Measurements from ENCODE around the gene EPHX1.
"Not testable (repeated sequence)": the region's sequence is repeated elsewhere in the genome, so short reads cannot be mapped to it uniquely, and the experiment has no call there.

EPHX1 gene

GRCh38 chr1:225809842-225810578, at the start of gene EPHX1:
Gene EPHX1 (plus strand): TSS chr1:225810124. CDS start chr1:225828730, 18,606 bp downstream.
- H3K27ac ChIP-seq (ENCODE audit: low read length): no peak within 1 kb of the TSS
- peak; percentile 74 for DNase-seq (ENCODE audit: low read depth, low spot score)
- H3K36me3 ChIP-seq (ENCODE audit: control insufficient read depth, insufficient read depth, low read length): no peaks in the 10 kb centered on the region
- no CpG with 5 or more reads among the region's 80 CpGs for WGBS (ENCODE audit: insufficient coverage, insufficient read length)
- H3K4me1 ChIP-seq (ENCODE audit: control insufficient read depth, insufficient read depth, low read length): peaks cover 2% of the 10 kb centered on the region; the same call in 1 of the 2 replicates
- no peaks in the 10 kb centered on the region for H3K27me3 ChIP-seq (ENCODE audit: control insufficient read depth, insufficient read depth, low read length)
- peak within 1 kb of the TSS; percentile 57; the same call in 1 of the 2 replicates for H3K4me3 ChIP-seq (ENCODE audit: low read length)
- no peaks in the 10 kb centered on the region for H3K9me3 ChIP-seq (ENCODE audit: control insufficient read depth, insufficient read depth, low read length)

GRCh38 chr1:225760531-225760930, 49.4 kb upstream of the EPHX1 start:
- Histone ChIP-seq H3K27ac (ENCODE audit: low read length) (no peak overlapping the region), H3K4me1 (ENCODE audit: control insufficient read depth, insufficient read depth, low read length) (no peaks in the 10 kb centered on the region; the same call in 1 of the 2 replicates), H3K4me3 (ENCODE audit: low read length) (no peak overlapping the region), H3K36me3 (ENCODE audit: control insufficient read depth, insufficient read depth, low read length) (no peaks in the 10 kb centered on the region), H3K27me3 (ENCODE audit: control insufficient read depth, insufficient read depth, low read length) (no peaks in the 10 kb centered on the region), H3K9me3 (ENCODE audit: control insufficient read depth, insufficient read depth, low read length) (no peaks in the 10 kb centered on the region)
- DNase-seq (ENCODE audit: low read depth, low spot score): no peak
- WGBS (ENCODE audit: insufficient coverage, insufficient read length): no CpG with 5 or more reads among the region's 6 CpGs

GRCh38 chr1:225761395-225761794, 48.5 kb upstream of the EPHX1 start:
- H3K4me1 ChIP-seq (ENCODE audit: control insufficient read depth, insufficient read depth, low read length); H3K4me3 ChIP-seq (ENCODE audit: low read length); H3K36me3 ChIP-seq (ENCODE audit: control insufficient read depth, insufficient read depth, low read length); H3K9me3 ChIP-seq (ENCODE audit: control insufficient read depth, insufficient read depth, low read length); H3K27ac ChIP-seq (ENCODE audit: low read length); DNase-seq (ENCODE audit: low read depth, low spot score); H3K27me3 ChIP-seq (ENCODE audit: control insufficient read depth, insufficient read depth, low read length): not testable (repeated sequence)
- whole genome bisulfite sequencing (ENCODE audit: insufficient coverage, insufficient read length): no CpG with 5 or more reads among the region's 6 CpGs

GRCh38 chr1:225762002-225762441, 47.9 kb upstream of the EPHX1 start:
- H3K36me3 ChIP-seq (ENCODE audit: control insufficient read depth, insufficient read depth, low read length): no peaks in the 10 kb centered on the region
- H3K27me3 ChIP-seq (ENCODE audit: control insufficient read depth, insufficient read depth, low read length): no peaks in the 10 kb centered on the region
- H3K4me1 ChIP-seq (ENCODE audit: control insufficient read depth, insufficient read depth, low read length): no peaks in the 10 kb centered on the region
- no peaks in the 10 kb centered on the region for H3K9me3 ChIP-seq (ENCODE audit: control insufficient read depth, insufficient read depth, low read length)
- no peak for DNase-seq (ENCODE audit: low read depth, low spot score)
- no peak overlapping the region for H3K4me3 ChIP-seq (ENCODE audit: low read length)
- no CpG with 5 or more reads among the region's 5 CpGs for WGBS (ENCODE audit: insufficient coverage, insufficient read length)
- H3K27ac ChIP-seq (ENCODE audit: low read length): no peak overlapping the region

GRCh38 chr1:225762444-225762843, 47.5 kb upstream of the EPHX1 start:
- Histone ChIP-seq H3K9me3 (ENCODE audit: control insufficient read depth, insufficient read depth, low read length) (no peaks in the 10 kb centered on the region), H3K27me3 (ENCODE audit: control insufficient read depth, insufficient read depth, low read length) (no peaks in the 10 kb centered on the region), H3K4me1 (ENCODE audit: control insufficient read depth, insufficient read depth, low read length) (no peaks in the 10 kb centered on the region; the same call in 1 of the 2 replicates), H3K4me3 (ENCODE audit: low read length) (no peak overlapping the region), H3K36me3 (ENCODE audit: control insufficient read depth, insufficient read depth, low read length) (no peaks in the 10 kb centered on the region), H3K27ac (ENCODE audit: low read length) (no peak overlapping the region)
- no CpG with 5 or more reads among the region's 5 CpGs for WGBS (ENCODE audit: insufficient coverage, insufficient read length)
- DNase-seq (ENCODE audit: low read depth, low spot score): no peak

GRCh38 chr1:225763716-225764548, 46.0 kb upstream of the EPHX1 start:
- peaks cover 2% of the 10 kb centered on the region for H3K4me1 ChIP-seq (ENCODE audit: control insufficient read depth, insufficient read depth, low read length)
- no peak overlapping the region for H3K4me3 ChIP-seq (ENCODE audit: low read length)
- H3K27me3 ChIP-seq (ENCODE audit: control insufficient read depth, insufficient read depth, low read length): no peaks in the 10 kb centered on the region
- WGBS (ENCODE audit: insufficient coverage, insufficient read length): no CpG with 5 or more reads among the region's 9 CpGs
- H3K36me3 ChIP-seq (ENCODE audit: control insufficient read depth, insufficient read depth, low read length): no peaks in the 10 kb centered on the region
- H3K27ac ChIP-seq (ENCODE audit: low read length): no peak overlapping the region
- DNase-seq (ENCODE audit: low read depth, low spot score): no peak
- H3K9me3 ChIP-seq (ENCODE audit: control insufficient read depth, insufficient read depth, low read length): no peaks in the 10 kb centered on the region

GRCh38 chr1:225765982-225766674, 43.8 kb upstream of the EPHX1 start:
- no peaks in the 10 kb centered on the region for H3K27me3 ChIP-seq (ENCODE audit: control insufficient read depth, insufficient read depth, low read length)
- WGBS (ENCODE audit: insufficient coverage, insufficient read length): no CpG with 5 or more reads among the region's 6 CpGs
- no peak overlapping the region for H3K27ac ChIP-seq (ENCODE audit: low read length)
- DNase-seq (ENCODE audit: low read depth, low spot score): no peak
- no peaks in the 10 kb centered on the region for H3K9me3 ChIP-seq (ENCODE audit: control insufficient read depth, insufficient read depth, low read length)
- no peak overlapping the region for H3K4me3 ChIP-seq (ENCODE audit: low read length)
- H3K4me1 ChIP-seq (ENCODE audit: control insufficient read depth, insufficient read depth, low read length): peaks cover 2% of the 10 kb centered on the region
- H3K36me3 ChIP-seq (ENCODE audit: control insufficient read depth, insufficient read depth, low read length): no peaks in the 10 kb centered on the region

- Histone ChIP-seq H3K4me3 (ENCODE audit: low read length) (no peak overlapping the region), H3K4me1 (ENCODE audit: control insufficient read depth, insufficient read depth, low read length) (peaks cover 2% of the 10 kb centered on the region), H3K9me3 (ENCODE audit: control insufficient read depth, insufficient read depth, low read length) (no peaks in the 10 kb centered on the region), H3K27me3 (ENCODE audit: control insufficient read depth, insufficient read depth, low read length) (no peaks in the 10 kb centered on the region), H3K36me3 (ENCODE audit: control insufficient read depth, insufficient read depth, low read length) (no peaks in the 10 kb centered on the region), H3K27ac (ENCODE audit: low read length) (no peak overlapping the region)
- WGBS (ENCODE audit: insufficient coverage, insufficient read length): no CpG with 5 or more reads among the region's 8 CpGs
- DNase-seq (ENCODE audit: low read depth, low spot score): no peak
Measured at GRCh38 chr1:225766967-225767633, 42.8 kb upstream of the EPHX1 start.

GRCh38 chr1:225767634-225768540, 42.0 kb upstream of the EPHX1 start:
- WGBS (ENCODE audit: insufficient coverage, insufficient read length): no CpG with 5 or more reads among the region's 17 CpGs
- peaks cover 2% of the 10 kb centered on the region for H3K4me1 ChIP-seq (ENCODE audit: control insufficient read depth, insufficient read depth, low read length)

More at GRCh38 chr1:225767634-225768540, 42.0 kb upstream of the EPHX1 start:
- H3K9me3 ChIP-seq (ENCODE audit: control insufficient read depth, insufficient read depth, low read length): no peaks in the 10 kb centered on the region
- H3K4me3 ChIP-seq (ENCODE audit: low read length): no peak overlapping the region
- H3K36me3 ChIP-seq (ENCODE audit: control insufficient read depth, insufficient read depth, low read length): no peaks in the 10 kb centered on the region
- H3K27ac ChIP-seq (ENCODE audit: low read length): no peak overlapping the region
- no peak for DNase-seq (ENCODE audit: low read depth, low spot score)
- no peaks in the 10 kb centered on the region for H3K27me3 ChIP-seq (ENCODE audit: control insufficient read depth, insufficient read depth, low read length)

Measured in iPS DF 6.9 (cell line).